ENCODE results near the gene FYN. TPM values are rescaled to one million over a fixed set of nuclear protein-coding genes. Genes with fewer than 3 reads are reported as not detected.

Gene FYN
- polyA plus RNA-seq, 3 donors = 88.4 to 149 (median 114) TPM

DNA sequence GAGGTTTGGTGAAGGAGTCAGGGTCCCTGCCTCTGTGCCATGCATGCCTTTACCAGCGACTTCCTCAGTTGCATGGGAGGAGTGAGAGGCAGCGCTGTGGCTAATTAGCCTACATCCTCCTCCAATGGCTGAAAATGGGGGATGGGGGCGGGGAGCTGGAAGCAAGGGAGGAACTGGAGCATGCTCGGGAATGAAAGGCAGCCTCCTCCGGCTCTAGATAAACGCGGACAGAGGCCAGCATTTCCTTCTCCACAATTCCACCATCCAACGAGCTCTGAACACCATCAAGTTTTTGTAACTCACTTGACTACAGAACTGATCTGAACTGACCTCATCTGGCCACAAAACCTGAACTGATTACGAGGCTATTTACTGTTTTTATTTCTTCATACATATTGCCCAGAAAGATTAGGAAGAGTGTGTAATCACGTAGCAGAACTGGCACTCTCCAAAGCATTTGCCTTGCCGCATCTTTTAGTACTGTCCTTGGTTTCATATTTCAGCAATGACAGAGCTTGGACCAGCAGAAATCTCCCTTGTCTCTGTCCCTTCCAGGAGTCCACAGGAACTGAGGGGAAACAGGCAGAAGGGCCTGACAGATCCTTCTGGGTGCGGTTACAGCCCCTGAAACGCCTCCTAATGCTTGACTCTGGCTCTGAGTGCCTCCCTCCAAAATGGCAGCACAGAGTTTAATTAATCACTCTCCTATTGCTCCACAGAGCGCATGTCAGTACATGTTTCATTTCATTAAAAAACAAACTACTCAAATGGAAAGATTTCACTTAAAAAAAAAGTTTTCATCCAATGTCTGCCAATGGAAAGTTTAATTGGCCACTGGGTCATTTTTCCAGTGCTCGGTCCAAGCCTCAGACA lies 209.3 kb downstream of the FYN start:
- Mint-ChIP-seq H3K27me3 (ENCODE audit: low read depth in 3 of 3) (peaks cover 0 to 2% (median 0%) of the 10 kb centered on the region in 3 donors), H3K9me3 (no peaks in the 10 kb centered on the region), H3K36me3 (peaks cover 71 to 84% of the 10 kb centered on the region in 2 donors), H3K4me1 (peaks cover 22% of the 10 kb centered on the region), H3K4me3 (no peak overlapping the region), H3K27ac (peak overlapping the region in 3 of 7 donors; percentile 21 to 66 (median 40))
- H3K9me3 ChIP-seq (replicated peaks in 1 of 2; ENCODE audit: control insufficient read depth in 1 of 2, insufficient read depth in 1 of 2, low read length in 2 of 2) = no peaks in the 10 kb centered on the region
- peaks cover 51 to 89% of the 10 kb centered on the region in 2 donors for H3K36me3 ChIP-seq (replicated peaks in 1 of 2; ENCODE audit: control insufficient read depth in 1 of 2, insufficient read depth in 2 of 2, low read length in 2 of 2)
- H3K4me2 ChIP-seq (replicated peaks; ENCODE audit: extremely low read depth, low read length, poor library complexity, severe bottlenecking) = no peak overlapping the region
- no peak overlapping the region for H3K4me3 ChIP-seq (replicated peaks in 1 of 3; ENCODE audit: low read depth in 2 of 3, low read length in 3 of 3)
- H3K79me2 ChIP-seq (ENCODE audit: insufficient read depth, low read length) = no peaks in the 10 kb centered on the region
- no peak for DNase-seq
- intact Hi-C loops (cut with micrococcal nuclease) = no loop called here
- peaks cover 8 to 11% of the 10 kb centered on the region in 2 donors for H3K4me1 ChIP-seq (ENCODE audit: control insufficient read depth in 1 of 2, insufficient read depth in 2 of 2, low read length in 2 of 2)
- no peak overlapping the region for H3K9ac ChIP-seq (ENCODE audit: insufficient read depth, low read length, poor library complexity, severe bottlenecking)
- peaks cover 40% of the 10 kb centered on the region for H4K20me1 ChIP-seq (ENCODE audit: insufficient read depth, low read length)
- no peak overlapping the region for H2AFZ ChIP-seq (ENCODE audit: insufficient read depth, low read depth, low read length, poor library complexity, severe bottlenecking)
- peak overlapping the region; percentile 8 to 30 for H3K27ac ChIP-seq (ENCODE audit: low read depth in 1 of 2, low read length in 2 of 2)
- WGBS (ENCODE audit: insufficient coverage) = 96% methylated on average over 8 of the region's 15 CpGs
- TF ChIP-seq, protein P1, sequence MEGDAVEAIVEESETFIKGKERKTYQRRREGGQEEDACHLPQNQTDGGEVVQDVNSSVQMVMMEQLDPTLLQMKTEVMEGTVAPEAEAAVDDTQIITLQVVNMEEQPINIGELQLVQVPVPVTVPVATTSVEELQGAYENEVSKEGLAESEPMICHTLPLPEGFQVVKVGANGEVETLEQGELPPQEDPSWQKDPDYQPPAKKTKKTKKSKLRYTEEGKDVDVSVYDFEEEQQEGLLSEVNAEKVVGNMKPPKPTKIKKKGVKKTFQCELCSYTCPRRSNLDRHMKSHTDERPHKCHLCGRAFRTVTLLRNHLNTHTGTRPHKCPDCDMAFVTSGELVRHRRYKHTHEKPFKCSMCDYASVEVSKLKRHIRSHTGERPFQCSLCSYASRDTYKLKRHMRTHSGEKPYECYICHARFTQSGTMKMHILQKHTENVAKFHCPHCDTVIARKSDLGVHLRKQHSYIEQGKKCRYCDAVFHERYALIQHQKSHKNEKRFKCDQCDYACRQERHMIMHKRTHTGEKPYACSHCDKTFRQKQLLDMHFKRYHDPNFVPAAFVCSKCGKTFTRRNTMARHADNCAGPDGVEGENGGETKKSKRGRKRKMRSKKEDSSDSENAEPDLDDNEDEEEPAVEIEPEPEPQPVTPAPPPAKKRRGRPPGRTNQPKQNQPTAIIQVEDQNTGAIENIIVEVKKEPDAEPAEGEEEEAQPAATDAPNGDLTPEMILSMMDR (IDR thresholded peaks at IDR 0.05) = no peak
- no peaks in the 10 kb centered on the region for H3K27me3 ChIP-seq (ENCODE audit: control insufficient read depth in 2 of 2, insufficient read depth in 2 of 2, low read length in 2 of 2)

DNA sequence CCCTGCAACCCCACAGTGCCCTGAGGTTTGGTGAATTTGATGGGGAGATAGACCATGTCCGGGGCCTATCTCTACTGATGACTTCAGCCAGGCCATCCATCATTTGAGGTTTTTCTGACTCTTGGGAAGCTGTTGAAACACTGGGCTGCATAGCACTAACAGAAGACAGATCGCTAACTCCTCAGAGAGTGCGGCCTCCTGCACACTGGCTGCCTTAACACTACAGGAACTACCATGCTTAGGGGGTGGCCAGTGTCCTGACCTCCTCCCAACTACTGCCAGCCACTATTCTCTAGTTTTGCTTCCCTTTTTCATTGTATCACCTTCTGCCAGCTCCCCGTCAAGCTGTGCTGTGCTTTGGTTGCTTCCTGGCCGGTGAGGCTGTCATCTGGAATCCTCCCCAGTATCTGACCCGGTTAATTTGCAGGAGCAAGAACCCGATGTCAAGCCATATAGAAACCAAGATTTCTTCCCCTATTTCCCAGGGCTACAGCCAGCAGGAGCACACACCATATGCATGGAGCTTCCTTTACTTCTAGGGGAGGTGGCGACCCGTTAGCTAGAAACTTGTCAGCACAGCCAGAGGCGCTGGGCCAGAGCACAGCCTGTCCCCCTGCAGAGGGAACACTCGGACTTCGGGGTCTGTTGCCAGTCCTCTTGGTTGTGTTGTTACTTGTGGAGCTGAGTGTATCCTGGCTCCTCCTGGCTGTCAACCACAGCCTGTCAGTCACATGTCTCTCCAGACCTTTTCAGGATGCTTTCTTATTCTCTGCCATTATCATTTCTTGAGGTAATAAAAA lies 210.3 kb downstream of the FYN start:
- no peak overlapping the region for H3K4me2 ChIP-seq (replicated peaks; ENCODE audit: extremely low read depth, low read length, poor library complexity, severe bottlenecking)
- H3K27ac ChIP-seq (ENCODE audit: low read depth in 1 of 2, low read length in 2 of 2) = peak overlapping the region; percentile 8 to 30
- H3K9me3 ChIP-seq (replicated peaks in 1 of 2; ENCODE audit: control insufficient read depth in 1 of 2, insufficient read depth in 1 of 2, low read length in 2 of 2) = no peaks in the 10 kb centered on the region
- H3K4me1 ChIP-seq (ENCODE audit: control insufficient read depth in 1 of 2, insufficient read depth in 2 of 2, low read length in 2 of 2) = peaks cover 8 to 11% of the 10 kb centered on the region in 2 donors
- intact Hi-C loops (cut with micrococcal nuclease) = no loop called here
- Mint-ChIP-seq H3K36me3 (peaks cover 61 to 78% of the 10 kb centered on the region in 2 donors), H3K4me3 (peak overlapping the region in 1 of 2 donors; percentile 73), H3K27me3 (ENCODE audit: low read depth in 3 of 3) (peaks cover 0 to 2% (median 0%) of the 10 kb centered on the region in 3 donors), H3K4me1 (peaks cover 22% of the 10 kb centered on the region), H3K9me3 (no peaks in the 10 kb centered on the region), H3K27ac (peak overlapping the region; percentile 40 to 82 (median 66))
- no peak overlapping the region for H2AFZ ChIP-seq (ENCODE audit: insufficient read depth, low read depth, low read length, poor library complexity, severe bottlenecking)
- no peaks in the 10 kb centered on the region for H3K27me3 ChIP-seq (ENCODE audit: control insufficient read depth in 2 of 2, insufficient read depth in 2 of 2, low read length in 2 of 2)
- H3K36me3 ChIP-seq (replicated peaks in 1 of 2; ENCODE audit: control insufficient read depth in 1 of 2, insufficient read depth in 2 of 2, low read length in 2 of 2) = peaks cover 42 to 79% of the 10 kb centered on the region in 2 donors
- TF ChIP-seq, protein P1 (IDR thresholded peaks at IDR 0.05) = no peak
- no peak overlapping the region for H3K9ac ChIP-seq (ENCODE audit: insufficient read depth, low read length, poor library complexity, severe bottlenecking)
- peaks cover 39% of the 10 kb centered on the region for H4K20me1 ChIP-seq (ENCODE audit: insufficient read depth, low read length)
- no peak overlapping the region for H3K4me3 ChIP-seq (replicated peaks in 1 of 3; ENCODE audit: low read depth in 2 of 3, low read length in 3 of 3)
- DNase-seq = peak in 2 of 3 donors; percentile 8 to 17
- H3K79me2 ChIP-seq (ENCODE audit: insufficient read depth, low read length) = no peaks in the 10 kb centered on the region
- WGBS (ENCODE audit: insufficient coverage) = 47% methylated on average over 6 of the region's 12 CpGs

All from CD14-positive monocyte (primary cell).